HG03108 (cell line): ENCODE results near the gene ENGASE.

Source experiments
- ATAC-seq: cut with Tn5 transposase; IDR thresholded peaks from one replicate; pipeline ENCODE4 v1.9.1; 2021; ENCODE audit warnings: moderate library complexity; ENCODE audit not compliant: unreplicated experiment

Gene ENGASE

DNA sequence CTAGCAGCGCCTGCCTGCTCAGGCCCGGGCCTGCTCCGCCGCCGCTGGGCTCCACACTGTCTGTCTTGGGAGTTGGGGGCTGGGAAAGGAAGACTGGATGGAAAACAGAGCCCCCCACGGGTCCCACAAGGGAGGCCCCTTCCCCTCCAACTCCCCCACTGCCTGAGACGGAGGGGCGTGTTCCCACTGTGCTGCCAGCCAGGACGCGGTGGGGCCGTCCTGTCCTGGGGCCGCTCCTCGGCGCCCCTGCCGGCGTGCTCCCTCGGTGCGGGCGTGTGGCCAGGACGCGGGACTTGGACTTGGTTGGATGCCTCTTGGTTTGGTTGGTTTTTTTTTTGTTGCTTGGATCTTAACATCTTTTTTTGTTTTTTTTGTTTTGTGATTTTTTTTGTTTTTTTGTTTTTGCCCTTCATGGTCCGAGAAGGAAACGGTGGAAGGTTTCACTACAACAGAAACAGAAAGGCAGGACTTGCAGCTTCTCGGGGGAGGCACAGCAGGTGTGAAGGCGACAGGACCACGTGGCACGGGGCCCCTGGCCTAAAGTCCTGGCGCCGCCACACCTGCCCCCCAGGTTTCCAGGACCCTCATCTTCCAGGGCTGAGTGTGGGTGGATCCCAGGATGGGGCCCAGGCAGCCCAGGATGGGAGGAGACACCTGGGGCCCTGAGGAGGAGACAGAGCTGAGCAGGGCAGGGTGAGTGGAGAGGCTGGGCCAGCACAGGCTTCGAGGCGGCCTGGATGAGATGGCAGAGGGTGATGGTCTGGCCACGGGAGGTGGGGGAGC is 16.0 kb downstream of the ENGASE start:
- no peak for ATAC-seq

DNA sequence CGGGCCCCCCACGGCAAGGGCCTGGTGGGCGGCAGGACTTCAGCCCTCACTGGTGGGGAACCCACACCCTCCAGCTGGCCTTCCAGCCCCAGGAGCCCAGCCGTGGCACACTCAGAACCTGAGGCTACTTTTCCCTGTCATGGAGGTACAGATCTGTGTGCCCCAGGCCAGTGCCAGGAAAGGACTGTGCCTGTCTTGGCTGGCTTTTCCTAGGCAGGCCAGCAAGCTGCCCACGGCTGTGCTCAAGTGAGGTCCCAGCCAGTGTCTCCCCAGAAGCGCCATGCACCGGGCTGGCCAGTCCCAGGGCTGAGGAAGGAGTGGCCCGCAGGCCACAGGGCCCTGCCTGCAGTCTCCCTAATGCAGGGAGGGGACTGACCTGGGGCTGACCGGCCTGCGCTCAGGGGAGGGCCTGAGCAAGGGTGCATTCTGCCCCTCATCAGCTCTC is 16.6 kb downstream of the ENGASE start:
- ATAC-seq: no peak

DNA sequence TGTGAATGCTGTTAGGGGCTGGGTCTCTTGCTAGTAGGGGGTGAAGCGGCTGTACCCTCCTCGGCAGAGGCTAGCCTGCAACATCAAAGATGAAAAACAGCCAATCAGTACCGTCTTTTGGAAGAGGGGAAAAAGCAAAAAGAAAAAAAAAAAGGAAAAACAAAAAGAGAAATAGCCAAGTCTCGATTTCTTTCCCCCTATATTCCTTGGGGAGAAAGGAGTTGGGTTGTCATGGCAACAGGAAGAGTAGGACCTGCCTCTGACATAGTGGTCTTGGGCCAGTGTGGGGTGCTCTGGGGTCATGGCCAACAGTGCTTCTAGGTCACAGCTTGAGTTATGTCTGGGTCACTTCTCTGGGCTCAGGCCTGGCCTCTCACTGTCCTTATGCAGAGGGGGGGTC is 17.9 kb downstream of the ENGASE start:
- no peak for ATAC-seq

DNA sequence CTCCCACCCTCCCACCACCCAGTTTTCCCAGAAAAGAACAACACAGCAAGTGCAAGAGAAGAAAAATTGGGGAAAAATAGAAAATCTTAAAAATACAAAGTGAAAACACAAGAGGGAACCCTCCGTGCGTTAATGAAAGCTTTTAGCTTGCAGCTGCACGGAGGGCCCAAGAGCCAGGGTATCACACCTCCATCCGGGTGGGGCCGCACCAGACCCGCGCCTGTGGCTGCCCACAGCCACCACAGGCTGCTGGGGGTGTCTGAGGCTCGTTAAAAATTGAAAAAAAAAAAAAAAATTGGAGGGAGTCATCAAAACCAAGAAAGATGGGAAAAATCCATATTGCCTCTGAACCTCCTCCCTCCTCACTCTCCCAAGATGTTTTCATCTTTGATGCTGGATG is 18.6 kb downstream of the ENGASE start:
- ATAC-seq: no peak

DNA sequence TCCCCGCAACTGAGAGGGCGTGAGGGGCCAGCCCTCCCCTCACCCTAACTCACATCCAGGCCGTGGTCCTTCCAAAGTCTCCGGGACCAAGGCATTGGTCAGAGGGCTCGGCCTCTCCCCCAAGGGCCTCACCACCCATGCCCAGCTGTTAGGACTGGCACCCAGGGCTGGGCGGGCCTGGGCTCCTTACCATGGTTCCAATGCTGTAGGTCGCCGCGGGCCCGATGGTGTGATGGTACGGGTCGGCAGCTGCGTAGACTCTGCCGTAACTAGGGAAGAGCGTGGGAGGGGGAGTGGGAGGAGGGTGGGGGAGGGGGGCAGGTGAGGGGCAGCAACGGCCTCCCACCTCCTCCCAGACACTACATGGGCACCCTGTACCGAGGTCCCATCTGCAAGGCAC is 19.6 kb downstream of the ENGASE start:
- ATAC-seq: no peak

DNA sequence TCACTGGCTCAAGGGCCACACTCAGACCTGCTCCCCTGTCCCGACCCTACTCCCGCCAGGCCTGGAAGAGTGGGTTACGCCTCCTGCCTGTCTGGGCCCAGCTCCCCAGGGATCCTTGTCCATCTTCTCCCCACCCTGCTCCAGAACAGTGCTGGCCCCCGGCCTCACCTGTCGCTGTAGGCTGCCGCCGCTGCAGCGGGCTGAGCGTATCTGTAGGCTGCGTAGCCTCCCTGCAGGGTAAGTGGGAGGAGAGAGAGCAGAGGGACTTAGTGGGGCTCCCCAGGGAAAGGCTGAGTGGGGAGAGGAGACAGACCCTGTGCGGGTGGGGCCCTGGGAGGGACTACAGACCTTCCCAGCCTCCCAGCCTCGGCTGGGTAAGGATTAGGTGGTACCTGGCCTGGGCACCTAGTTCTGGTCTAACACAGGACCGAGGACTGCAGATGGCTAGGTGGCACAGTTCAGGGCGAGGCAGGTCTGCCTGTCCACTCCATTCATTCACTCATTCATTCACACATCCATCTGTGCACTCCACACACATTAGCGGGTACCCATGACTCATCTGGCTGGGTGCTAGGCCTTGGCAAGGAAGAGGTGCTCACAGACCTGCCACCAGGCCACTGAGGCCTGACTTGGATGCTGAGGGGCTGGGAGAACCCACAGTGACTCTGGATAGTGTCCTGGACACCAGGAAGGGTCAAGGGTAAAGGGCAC is 20.9 kb downstream of the ENGASE start:
- ATAC-seq: no peak

DNA sequence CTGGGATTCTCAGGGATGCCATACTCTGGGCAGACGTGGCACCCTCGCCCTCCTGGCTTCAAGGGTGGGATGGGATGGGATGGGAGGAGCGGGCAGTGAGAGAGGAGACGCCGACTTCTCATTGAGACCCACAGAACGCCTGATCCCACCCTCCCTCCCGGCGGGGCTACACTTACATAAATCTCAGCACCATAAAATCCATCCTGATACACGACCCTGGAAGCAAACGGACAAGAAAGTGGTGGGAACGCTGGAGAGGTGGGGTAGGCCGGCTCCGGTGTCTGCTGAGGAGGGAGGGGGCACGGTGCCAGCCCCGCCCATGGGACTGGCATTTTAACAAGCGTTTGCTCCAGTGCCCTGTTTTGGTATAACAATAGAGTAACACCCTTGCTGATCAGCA is 21.9 kb downstream of the ENGASE start:
- ATAC-seq: no peak

DNA sequence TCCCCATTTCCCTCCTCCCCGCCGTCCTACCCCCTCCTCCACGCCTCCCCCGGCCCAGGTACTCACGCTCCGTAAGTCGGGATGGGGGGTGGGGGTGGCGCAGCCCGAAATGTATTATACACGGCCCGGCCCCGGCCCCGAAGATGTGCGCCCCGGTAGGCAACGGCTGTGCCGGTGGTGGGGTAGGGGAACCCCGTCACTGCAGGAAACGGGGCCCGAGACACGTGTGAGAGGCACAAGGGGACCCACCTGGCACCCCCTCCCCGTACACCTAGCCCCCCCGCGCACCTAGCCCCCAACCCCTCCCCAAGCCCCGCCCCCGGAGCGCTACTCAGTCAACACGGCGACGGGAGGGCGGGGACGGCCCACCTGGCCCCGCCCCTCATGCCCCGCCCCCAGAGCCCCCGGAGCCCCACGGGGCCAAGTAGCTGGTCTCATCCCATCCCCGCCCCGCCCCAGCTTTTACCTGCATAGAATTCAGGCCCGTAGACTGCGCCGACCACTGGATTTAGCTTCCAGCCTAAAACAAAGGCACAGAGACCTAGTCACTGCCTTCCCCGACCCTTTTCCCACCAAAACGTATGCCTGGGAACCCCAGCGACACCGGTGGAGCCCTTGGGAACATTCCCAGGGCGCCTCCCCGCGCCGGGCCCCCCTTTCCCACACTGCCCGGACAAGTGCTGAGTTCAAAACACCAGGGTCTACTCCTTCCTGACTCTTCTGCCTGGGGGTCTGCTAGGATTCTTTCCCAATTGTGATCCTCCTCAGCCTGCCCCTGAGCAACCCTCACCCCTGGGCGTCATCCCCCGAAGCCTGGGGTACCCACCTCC is 22.8 kb downstream of the ENGASE start:
- ATAC-seq: no peak

DNA sequence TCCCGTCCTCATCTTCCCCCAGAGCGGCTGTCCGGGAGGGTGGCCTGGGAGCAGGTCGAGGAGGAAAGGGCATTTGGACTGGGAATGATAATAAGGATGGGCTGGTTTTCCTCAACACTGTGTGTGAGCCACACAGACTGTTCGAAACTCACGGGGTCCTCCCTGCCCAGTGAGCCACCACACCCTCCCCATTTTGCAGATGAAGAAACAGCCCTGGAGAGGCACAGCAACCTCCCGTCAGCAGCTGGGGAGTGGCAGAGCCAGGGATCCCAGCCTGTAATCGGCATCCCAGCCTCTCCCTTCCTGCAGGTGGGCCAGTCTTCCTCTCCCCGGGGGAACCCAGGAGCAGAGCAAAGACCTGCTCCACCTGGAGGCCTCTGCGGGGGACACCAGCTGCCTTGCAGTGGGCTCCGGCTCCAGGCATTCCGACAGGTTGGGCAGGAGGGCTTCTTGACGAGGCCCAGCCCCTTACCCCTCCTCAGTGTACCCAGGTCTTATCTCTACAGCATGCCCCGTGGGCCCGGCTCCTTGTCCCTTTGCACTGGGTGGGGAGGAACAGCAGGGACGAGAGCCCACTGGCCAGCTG is 23.8 kb downstream of the ENGASE start:
- ATAC-seq: no peak

DNA sequence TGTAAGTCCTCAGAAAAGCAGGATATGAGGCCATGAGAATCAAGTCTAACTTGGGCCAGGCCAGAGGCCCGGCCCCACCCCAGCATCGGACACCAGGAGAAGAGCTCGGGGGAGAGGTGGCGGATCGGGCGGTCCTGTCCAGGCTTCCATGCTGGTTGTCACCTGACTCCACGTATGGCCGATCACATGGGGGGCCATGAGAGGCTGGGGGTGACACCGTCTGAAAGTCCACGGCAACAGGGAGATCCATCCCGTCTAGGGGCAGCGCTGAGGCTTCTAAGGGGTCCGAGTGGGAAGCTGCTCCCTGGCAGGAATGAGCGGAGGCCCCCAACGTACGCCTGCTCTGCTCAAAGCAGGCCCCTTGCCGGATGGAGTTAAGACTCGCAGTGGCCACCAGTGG is 25.8 kb downstream of the ENGASE start:
- ATAC-seq: no peak

DNA sequence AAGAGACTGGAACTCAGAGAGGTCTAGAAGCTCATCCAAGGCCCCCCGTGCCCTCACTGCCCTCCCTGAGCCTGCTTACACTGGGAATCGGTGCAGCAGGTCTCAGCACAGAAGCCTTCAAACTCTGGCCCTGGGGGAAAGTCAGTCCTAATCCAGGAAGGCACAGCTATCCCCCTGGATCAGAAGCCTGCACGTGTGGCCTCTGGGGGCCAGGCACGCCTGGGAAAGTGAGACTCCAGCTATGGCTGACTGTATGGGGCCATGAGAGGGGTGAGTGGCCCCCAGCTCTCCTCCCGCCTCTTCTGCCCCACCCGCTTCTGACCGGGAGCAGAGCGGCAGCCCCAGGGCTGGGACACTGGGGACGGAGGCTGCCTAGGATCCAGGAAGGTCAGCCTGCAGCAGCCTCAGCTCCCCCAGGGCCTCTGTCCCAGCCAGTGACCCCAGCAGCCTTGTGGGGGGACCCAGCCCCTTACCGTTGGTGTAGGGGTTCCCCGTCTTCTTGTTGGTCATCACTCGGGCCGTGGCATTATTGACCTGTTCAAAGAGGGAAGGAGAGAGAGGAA is 26.6 kb downstream of the ENGASE start:
- no peak for ATAC-seq

DNA sequence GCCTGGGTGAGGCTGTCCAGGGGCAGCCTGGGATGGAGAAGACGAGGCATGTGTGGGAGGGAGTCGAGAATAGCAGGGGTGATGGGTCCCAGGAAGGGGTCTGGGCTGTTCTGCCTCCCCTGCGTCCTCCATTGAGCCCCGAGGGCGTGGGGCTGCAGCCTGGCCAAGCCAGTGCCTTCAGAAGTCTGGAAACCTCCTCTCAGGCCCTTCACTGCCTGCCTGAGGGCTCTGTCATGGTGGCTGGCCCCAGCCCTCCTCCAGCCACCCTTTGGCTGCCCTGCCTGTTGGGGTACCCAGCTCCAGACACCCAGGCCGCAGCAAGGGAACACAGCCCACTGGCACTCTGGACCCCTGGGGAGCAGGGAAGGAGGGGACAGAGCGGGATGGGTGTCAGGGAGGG is 27.6 kb downstream of the ENGASE start:
- ATAC-seq: no peak

DNA sequence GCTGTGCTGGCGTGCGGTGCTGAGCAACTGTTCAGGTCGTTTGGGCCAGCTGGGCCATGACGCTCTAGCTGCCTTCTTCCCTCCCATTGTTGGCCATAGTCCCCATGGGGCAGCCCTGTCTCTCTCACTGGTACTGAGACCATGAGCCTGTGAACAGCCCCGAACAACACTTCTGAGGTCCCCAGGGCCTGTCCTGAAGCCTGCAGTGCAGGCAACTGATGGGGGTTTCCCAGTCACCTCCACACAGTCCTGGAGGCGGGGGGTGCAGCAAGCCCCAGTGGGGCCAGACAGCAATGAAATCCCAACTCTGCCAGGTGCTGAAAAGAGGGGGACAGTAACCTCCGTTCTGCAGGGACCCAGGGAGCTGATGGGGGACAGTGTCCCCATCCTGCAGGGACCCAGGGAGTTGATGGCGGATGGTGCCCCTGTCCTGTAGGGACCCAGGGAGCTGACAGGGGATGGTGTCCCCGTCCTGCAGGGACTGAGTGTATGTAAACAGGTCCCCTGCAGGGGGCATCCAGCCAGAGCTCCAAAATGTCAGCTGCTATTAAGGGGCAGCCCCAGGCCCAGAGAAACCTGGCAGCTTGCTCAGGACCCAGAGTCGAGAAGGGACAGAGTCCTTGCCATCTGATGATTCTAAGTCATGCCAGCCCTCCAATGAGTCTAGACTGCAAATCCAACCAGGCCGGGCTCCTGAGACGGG is 30.4 kb downstream of the ENGASE start:
- ATAC-seq: no peak

DNA sequence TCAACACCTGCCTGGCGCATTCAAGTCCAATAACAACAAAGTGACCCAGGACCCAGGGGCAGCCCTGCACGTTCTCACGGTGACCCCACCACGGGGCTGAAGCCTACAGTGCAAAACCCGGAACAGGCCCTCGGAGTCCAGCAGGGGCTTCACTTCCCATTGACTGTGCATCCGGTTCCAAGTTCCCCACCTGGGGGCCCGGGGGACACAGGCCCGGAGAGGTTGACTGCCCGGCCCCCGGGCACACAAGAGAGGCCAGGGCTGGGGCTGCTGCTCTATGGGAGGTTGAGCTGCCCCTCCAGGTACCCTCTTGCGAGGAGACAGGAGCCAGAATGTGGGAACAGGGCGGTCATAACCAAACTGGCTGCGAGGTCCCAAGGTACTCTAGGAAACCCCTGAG is 31.3 kb downstream of the ENGASE start:
- no peak for ATAC-seq

DNA sequence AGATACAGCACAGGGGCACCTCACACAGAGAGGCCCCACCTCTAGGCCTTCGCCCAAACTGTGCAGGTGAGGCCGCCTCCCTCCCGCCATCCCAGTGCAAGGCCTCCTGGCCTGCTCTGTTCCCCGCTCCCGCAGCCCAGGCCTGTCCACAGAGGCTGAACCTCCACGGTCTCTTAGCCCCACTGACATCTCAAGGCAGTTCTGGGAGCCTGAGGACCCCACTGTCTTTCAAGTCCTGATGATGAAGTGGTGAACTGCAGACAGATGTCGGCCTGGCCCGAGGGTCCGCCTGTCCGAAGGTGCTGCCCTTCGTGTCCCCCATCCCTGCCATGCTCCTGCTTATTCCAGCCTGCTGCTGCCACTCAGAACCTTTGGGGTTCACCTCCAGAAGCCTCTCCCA is 32.3 kb downstream of the ENGASE start:
- no peak for ATAC-seq

DNA sequence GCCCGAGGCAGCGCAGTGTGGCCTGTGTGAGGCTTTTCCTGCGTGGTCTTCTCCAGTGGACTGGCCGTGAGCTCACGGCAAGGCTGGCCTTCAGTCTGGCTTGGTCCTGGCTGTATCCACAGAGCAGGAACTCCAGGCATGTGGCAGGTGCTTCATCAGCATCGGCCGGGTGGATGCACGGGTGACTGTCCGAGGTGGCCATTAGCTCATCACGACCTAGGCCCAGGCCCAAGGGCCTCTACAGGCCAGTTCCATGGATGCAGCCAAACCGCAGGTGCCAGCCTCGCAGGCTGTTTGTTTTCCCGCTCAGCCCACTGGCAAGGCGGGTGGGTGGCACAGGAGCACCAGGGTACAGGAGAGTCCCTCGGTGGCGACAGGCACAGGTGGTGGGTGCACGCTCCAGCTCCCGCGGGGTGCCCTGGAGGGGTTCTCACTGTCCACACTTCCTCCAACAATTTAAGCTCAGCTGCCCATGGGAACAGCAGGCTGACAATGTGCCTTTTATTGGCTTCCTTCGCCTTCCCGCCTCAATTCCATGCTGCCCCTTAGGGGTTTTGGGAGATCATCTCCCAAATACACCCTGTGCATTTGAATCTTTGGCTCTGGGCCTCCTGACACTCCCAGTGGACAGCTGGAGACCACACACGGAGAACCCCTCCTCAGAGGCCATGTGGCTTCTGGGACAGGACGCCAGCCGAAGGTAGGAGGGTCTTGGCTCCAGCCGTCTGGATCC is 33.0 kb downstream of the ENGASE start:
- ATAC-seq: no peak

DNA sequence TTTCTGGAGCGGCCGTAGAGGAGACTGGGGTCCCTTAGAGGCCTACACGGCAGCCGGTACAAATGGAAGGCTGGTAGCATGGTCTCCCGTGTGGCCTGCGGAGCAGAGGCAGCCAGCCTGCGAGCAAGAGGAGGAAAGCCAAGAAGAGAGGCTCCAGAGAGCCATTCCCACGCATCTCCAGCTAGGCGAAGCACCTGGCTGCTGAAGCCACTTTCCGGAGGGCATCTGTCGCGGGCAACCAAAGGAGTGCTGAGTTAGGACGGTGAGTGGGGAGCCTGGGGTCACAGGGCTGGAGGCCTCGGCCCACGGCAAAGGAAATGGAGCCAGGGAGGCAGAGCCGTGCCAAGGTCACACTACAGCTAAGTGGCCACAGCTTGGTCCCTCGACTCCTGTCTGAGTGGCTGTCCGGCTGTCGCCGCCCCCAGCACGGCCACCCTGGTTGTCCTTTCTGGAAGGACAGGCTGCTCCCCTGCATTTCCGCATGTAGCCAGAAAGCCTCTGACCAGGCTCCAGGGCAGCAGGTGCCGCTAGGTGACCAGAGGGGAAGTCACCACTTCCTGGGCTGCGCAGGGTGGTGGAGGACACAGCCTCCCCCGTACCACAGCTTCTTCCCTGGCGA is 33.7 kb downstream of the ENGASE start:
- no peak for ATAC-seq

DNA sequence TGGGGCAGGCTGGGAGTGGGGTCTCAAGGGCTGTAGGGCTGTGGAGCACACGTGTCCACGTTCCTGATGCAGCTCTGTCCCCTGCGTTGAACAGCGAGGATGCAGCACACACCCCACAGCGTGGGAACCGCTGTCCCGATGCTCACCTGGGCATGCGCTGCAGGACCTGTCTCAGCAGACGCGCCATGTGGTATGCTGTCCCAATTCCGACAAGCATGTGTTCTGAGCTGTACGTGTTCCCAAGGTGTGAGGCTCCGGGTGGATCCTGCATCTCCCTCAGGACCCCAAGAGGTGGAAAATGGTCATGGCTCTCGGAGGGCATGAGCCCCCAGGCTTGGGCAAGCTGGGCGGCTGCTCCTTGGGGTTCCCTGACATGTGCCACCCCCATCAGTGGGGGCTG is 34.2 kb downstream of the ENGASE start:
- ATAC-seq: no peak

DNA sequence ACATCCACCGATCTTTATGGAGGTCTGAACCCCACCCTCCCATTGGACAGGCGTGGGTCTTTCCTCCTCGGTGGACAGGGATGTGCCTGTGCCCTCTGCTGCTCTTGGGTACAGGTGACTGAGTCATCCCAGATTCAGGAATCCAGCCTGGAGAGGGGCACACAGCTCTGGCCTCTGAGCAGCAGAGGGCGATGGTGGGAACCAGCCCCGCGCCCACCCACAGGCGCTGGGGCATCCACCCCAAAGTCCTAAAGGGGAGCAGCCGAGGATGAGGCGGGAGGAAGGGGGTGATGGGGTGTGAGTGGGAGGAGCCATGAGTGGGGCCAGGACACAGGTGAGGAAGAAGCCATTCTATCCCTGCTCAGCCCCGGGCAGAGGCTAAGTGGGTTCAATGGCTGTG is 35.0 kb downstream of the ENGASE start:
- ATAC-seq: no peak
